PC-9 (cell line): Measurements from ENCODE around the gene ZNF100. TPM values are rescaled to one million over a fixed set of nuclear protein-coding genes. Genes with fewer than 3 reads are reported as not detected.
"Not testable (repeated sequence)": the region's sequence is repeated elsewhere in the genome, so short reads cannot be mapped to it uniquely, and the experiment has no call there.

Experiments used
- BruUV-seq: library from RNA; stranded (reverse); fragments of 400-500 nt; replicated peaks from 2 replicates; lab custom pipeline; 2021; lab: Mats Ljungman, UMichigan
- CTCF ChIA-PET: fragments of 300-600 bp; sonication (Branson Sonifier 250); formaldehyde crosslinking; loops from one replicate; lab custom pipeline; 2022; ENCODE audit warnings: antibody characterized with exemption; lab: Charles Lee
- POLR2A ChIA-PET: fragments of 300-600 bp; sonication (Branson Sonifier 250); formaldehyde crosslinking; loops from one replicate; lab custom pipeline; 2022; ENCODE audit warnings: antibody characterized with exemption; ENCODE audit not compliant: unreplicated experiment; lab: Charles Lee
- DNase-seq, 2 experiments: peaks; one replicate each; pipeline versions ENCODE4 v3.0.0 to v3.0.0-alpha.2; 2015 to 2022; ENCODE audit warnings: mixed read lengths in 1 of 2
- H2AFZ ChIP-seq: fragments of 200-600 bp; sonication (generic); 2 replicates; pipeline ENCODE4 v1.8.1; 2017; ENCODE audit warnings: antibody characterized with exemption
- H3F3A ChIP-seq: fragments of 200-600 bp; sonication (generic); 2 replicates; pipeline ENCODE4 v1.8.1; 2017; ENCODE audit warnings: antibody characterized with exemption, mild to moderate bottlenecking, low read depth; ENCODE audit not compliant: insufficient read depth
- H3K27ac ChIP-seq: fragments of 200-600 bp; sonication (generic); 2 replicates; pipeline ENCODE4 v1.6.1; 2016; ENCODE audit warnings: mixed run types
- H3K27me3 ChIP-seq: fragments of 200-600 bp; sonication (generic); 2 replicates; pipeline ENCODE4 v1.6.1; 2016; ENCODE audit warnings: low read depth, mixed run types; ENCODE audit not compliant: insufficient read depth
- H3K36me3 ChIP-seq: fragments of 200-600 bp; sonication (generic); 2 replicates; pipeline ENCODE4 v1.6.1; 2016; ENCODE audit warnings: low read depth, mixed run types
- H3K4me1 ChIP-seq: fragments of 200-600 bp; sonication (generic); replicated peaks from 2 replicates; pipeline ENCODE4 v1.6.1; 2016; ENCODE audit warnings: mixed run types; ENCODE audit not compliant: insufficient read depth
- H3K4me2 ChIP-seq: fragments of 200-600 bp; sonication (generic); 2 replicates; pipeline ENCODE4 v1.6.1; 2017; ENCODE audit warnings: mixed run types
- H3K4me3 ChIP-seq: fragments of 200-600 bp; sonication (generic); 2 replicates; pipeline ENCODE4 v1.6.1; 2016; ENCODE audit warnings: mixed run types
- H3K79me2 ChIP-seq: fragments of 200-600 bp; sonication (generic); 2 replicates; pipeline ENCODE4 v1.6.1; 2017; ENCODE audit warnings: low read depth, mixed run types
- H3K9me2 ChIP-seq: fragments of 200-600 bp; sonication (generic); 2 replicates; pipeline ENCODE4 v1.8.1; 2017; ENCODE audit warnings: mild to moderate bottlenecking; ENCODE audit not compliant: insufficient read depth
- H3K9me3 ChIP-seq: fragments of 200-600 bp; sonication (generic); 2 replicates; pipeline ENCODE4 v1.8.1; 2016; ENCODE audit warnings: low read depth; ENCODE audit not compliant: insufficient read depth
- H4K20me1 ChIP-seq: fragments of 200-600 bp; sonication (generic); 2 replicates; pipeline ENCODE4 v1.8.1; 2017; ENCODE audit not compliant: insufficient read depth
- CTCF ChIP-seq: fragments of 200-600 bp; sonication (generic); conservative IDR thresholded peaks from 2 replicates; pipeline ENCODE4 v1.6.1; 2017; ENCODE audit warnings: mixed run types, antibody characterized with exemption, mild to moderate bottlenecking, moderate library complexity
- EZH2 ChIP-seq: fragments of 200-600 bp; sonication (generic); IDR thresholded peaks from 2 replicates; pipeline ENCODE4 v1.8.0; 2017; ENCODE audit warnings: antibody characterized with exemption, low read depth
- intact Hi-C: fragments of 100-400 bp; cut with micrococcal nuclease; formaldehyde crosslinking; loops from one replicate; pipeline ENCODE4 v1.10.0; 2022; ENCODE audit not compliant: unreplicated experiment
- total RNA-seq: library from RNA; stranded (reverse); gene quantifications from 2 replicates; pipeline ENCODE4 v1.2.3, GENCODE V29; 2021

ZNF100 gene
- total RNA-seq, 1 experiment from 2014 or later = 7.7 TPM

- intact Hi-C loops = no loop called here
- H3K27ac ChIP-seq = no peak overlapping the region
- CTCF ChIA-PET = no interaction called here
- no peak overlapping the region for H3K4me3 ChIP-seq
- H3K36me3 ChIP-seq = no peaks in the 10 kb centered on the region
- POLR2A ChIA-PET = no interaction called here
- H3K27me3 ChIP-seq = no peaks in the 10 kb centered on the region
- no peaks in the 10 kb centered on the region for H3K79me2 ChIP-seq
- H4K20me1 ChIP-seq = no peaks in the 10 kb centered on the region
- no TSS peak for BruUV-seq
- H3K4me2 ChIP-seq = no peak overlapping the region
- no peaks in the 10 kb centered on the region for H3K9me3 ChIP-seq
- TF ChIP-seq CTCF (no peak), EZH2 (no peak)
- H3F3A ChIP-seq = no peaks in the 10 kb centered on the region
- no peak for DNase-seq
- no peaks in the 10 kb centered on the region for H3K4me1 ChIP-seq
- no peak overlapping the region for H2AFZ ChIP-seq
- no peaks in the 10 kb centered on the region for H3K9me2 ChIP-seq
These were observed 92.9 kb downstream of the ZNF100 start for GRCh38 chr19:21674454-21674853.

- H3K9me2 ChIP-seq, H3K79me2 ChIP-seq, H3K4me2 ChIP-seq, H3K27me3 ChIP-seq, intact Hi-C loops, CTCF ChIA-PET, H3K4me1 ChIP-seq, H2AFZ ChIP-seq, DNase-seq, POLR2A ChIA-PET, H3K36me3 ChIP-seq, H3K4me3 ChIP-seq, H3F3A ChIP-seq, H3K9me3 ChIP-seq, H3K27ac ChIP-seq, BruUV-seq, H4K20me1 ChIP-seq: not testable (repeated sequence)
These were observed 93.9 kb downstream of the ZNF100 start for GRCh38 chr19:21673479-21673878.

Other genes starting within 250 kb of the ZNF100 start
- 9.0 and 14.8 TPM in 2 replicates for gene ZNF43, start 68.6 kb upstream of the ZNF100 start, total RNA-seq
- not detected in 2 replicates for gene ZNF208, start 243.4 kb upstream of the ZNF100 start, total RNA-seq